SIG-M5 treated with dmso at 0.1 percent for 504 hours (cell line): ENCODE results near the gene SDR39U1.

ENCODE experiments used
- DNase-seq: peaks from one replicate; lab custom pipeline; 2025; ENCODE audit not compliant: unreplicated experiment; lab: John Stamatoyannopoulos, UW

The SDR39U1 gene

DNA sequence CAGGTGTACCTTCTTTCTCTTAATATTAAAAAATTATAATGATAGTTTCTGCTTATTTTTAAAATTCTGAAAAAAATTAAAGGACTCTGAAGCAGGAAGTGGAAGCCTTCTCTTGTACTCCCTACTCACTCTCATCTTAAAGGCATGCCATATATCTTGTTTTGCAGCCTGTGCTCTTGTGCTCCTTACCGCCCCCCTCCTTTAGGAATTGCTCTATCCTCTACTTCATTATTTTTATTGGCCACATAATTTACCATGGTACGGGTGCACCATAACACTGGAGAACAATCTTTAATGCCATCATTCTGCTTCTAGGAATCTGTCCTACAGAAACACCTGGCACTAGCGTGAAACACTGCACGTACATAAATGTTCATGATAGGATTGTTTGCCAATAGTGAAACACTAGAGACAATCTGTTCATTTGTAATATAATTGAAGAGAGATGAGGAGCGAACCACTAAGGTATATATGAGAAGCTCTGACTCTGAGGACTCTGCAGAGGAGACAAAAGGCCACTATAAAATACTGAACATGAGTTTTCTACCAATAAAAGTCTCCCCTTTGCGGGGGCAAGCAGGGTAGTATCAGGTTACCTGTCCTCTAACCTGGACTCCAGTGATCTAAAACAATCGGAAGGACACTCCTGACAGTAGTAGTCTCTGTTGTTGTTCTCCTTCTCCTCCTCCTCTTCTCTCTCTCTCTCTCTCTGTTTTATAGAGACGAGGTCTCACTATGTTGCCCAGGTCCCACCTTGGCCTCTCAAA lies 50.1 kb downstream of the SDR39U1 start:
- peak; percentile 61 for DNase-seq

DNA sequence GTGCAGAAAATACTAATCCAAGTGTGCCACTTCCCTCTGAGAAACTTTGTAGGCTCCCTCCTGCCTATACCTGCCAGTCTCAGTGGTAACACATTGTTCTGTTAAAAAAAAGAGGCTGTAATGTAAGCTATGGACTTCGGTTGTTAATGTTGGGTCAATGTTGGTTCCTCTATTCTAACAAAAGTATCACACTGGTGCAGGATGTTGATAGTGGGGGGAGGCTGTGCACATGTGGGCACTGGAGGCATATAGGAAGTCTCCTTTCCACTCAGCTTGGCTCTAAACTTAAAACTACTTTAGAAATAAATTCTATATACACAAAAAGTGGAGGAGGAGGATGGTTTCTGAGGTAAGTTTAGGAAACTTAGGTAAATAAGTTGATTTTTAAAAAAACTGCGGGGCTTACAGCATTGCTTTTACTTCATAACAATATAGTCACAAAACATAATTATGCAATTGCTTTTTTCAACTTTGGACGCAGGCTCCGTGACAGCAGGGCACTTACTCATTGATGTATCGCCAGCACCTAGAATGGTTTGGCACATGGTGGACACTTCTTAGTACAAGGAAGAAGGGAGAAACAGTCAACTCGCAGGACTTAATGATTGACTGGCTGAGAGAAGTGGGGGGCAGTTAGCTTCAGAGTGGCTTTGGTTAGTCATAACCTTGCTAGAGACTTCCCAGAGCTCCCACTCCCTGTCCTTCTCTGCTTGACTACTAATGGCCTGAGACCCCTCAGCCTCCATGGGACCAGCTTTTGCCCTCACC lies 51.7 kb downstream of the SDR39U1 start:
- no peak for DNase-seq
